GM12878 (cell line): ENCODE measurements around the gene OR6B2. TPM values are rescaled to one million over a fixed set of nuclear protein-coding genes. Genes with fewer than 3 reads are reported as not detected.

Experiments used
- ATAC-seq: fragments of 200-7000 bp; cut with Tn5 transposase; 3 replicates; pipeline ENCODE4 v1.9.1; 2020; ENCODE audit warnings: mild to moderate bottlenecking, moderate library complexity
- BruUV-seq: library from RNA; stranded (reverse); fragments of 400-500 nt; replicated peaks from 2 replicates; lab custom pipeline; 2021; lab: Mats Ljungman, UMichigan
- CTCF ChIA-PET: fragments of 300-600 bp; sonication (Branson Sonifier 250); formaldehyde crosslinking; extraction: SDS; loops from one replicate; lab custom pipeline; 2021; ENCODE audit warnings: inconsistent platforms; lab: Yijun Ruan, JAX
- POLR2A ChIA-PET: fragments of 350-600 bp; formaldehyde crosslinking; extraction: SDS; loops from one replicate; lab custom pipeline; 2021; ENCODE audit warnings: inconsistent platforms; lab: Charles Lee
- RAD21 ChIA-PET: fragments of 300-600 bp; sonication (Branson Sonifier 250); formaldehyde crosslinking; loops from one replicate; lab custom pipeline; 2023; ENCODE audit warnings: antibody characterized with exemption; ENCODE audit not compliant: unreplicated experiment; lab: Charles Lee
- SMC1A ChIA-PET: fragments of 300-600 bp; sonication (Branson Sonifier 250); formaldehyde crosslinking; loops from one replicate; lab custom pipeline; 2023; ENCODE audit not compliant: unreplicated experiment, uncharacterized antibody; lab: Charles Lee
- DNase-seq: peaks from one replicate; pipeline ENCODE4 v3.0.0-alpha.2; 2011; ENCODE audit warnings: low read depth, low spot score
- FAIRE-seq: peaks from 3 replicates; lab custom pipeline; 2011; peaks lifted over from hg19 to GRCh38; lab: Jason Lieb, UNC
- H2AFZ ChIP-seq: 2 replicates; pipeline ENCODE4 v1.6.0; 2011; ENCODE audit warnings: low read depth, low read length, control low read depth; ENCODE audit not compliant: control insufficient read depth
- H3K27ac ChIP-seq: 2 replicates; pipeline ENCODE4 v1.5.1; 2011; ENCODE audit warnings: control low read depth; ENCODE audit not compliant: control insufficient read depth, insufficient read depth
- H3K27me3 ChIP-seq, 2 experiments: replicated peaks in 1 of 2; 2 replicates each; pipeline versions ENCODE4 v1.6.0 to v1.6.1; 2011; ENCODE audit warnings: low read length in 1 of 2; ENCODE audit not compliant: control insufficient read depth in 2 of 2, insufficient read depth in 2 of 2
- H3K36me3 ChIP-seq, 2 experiments: 2 replicates each; pipeline ENCODE4 v1.5.1; 2011; ENCODE audit warnings: low read length in 1 of 2; ENCODE audit not compliant: control insufficient read depth in 2 of 2, insufficient read depth in 2 of 2
- H3K4me1 ChIP-seq: 2 replicates; pipeline ENCODE4 v1.6.1; 2011; ENCODE audit warnings: mild to moderate bottlenecking, low read length, moderate library complexity, mixed read lengths; ENCODE audit not compliant: control insufficient read depth, insufficient read depth
- H3K4me2 ChIP-seq: 2 replicates; pipeline ENCODE4 v1.6.0; 2011; ENCODE audit warnings: control low read depth; ENCODE audit not compliant: control insufficient read depth, insufficient read depth
- H3K4me3 ChIP-seq: fragments of 200-600 bp; sonication (generic); 2 replicates; pipeline ENCODE4 v1.5.1; 2016
- H3K79me2 ChIP-seq: 2 replicates; pipeline ENCODE4 v1.6.0; 2011; ENCODE audit warnings: low read length; ENCODE audit not compliant: control insufficient read depth, insufficient read depth
- H3K9ac ChIP-seq: 2 replicates; pipeline ENCODE4 v1.8.0; 2011; ENCODE audit warnings: low read length, control low read depth, mixed read lengths; ENCODE audit not compliant: control insufficient read depth, insufficient read depth
- H3K9me3 ChIP-seq: replicated peaks from 3 replicates; pipeline ENCODE4 v1.5.1; 2011; ENCODE audit warnings: mild to moderate bottlenecking, low read length; ENCODE audit not compliant: control insufficient read depth, insufficient read depth
- H4K20me1 ChIP-seq: 2 replicates; pipeline ENCODE4 v1.6.0; 2011; ENCODE audit not compliant: control insufficient read depth, insufficient read depth
- ASH2L ChIP-seq: fragments of 300-600, 200-600 bp; sonication (generic); IDR thresholded peaks from 2 replicates; pipeline ENCODE4 v1.6.1; 2017; ENCODE audit warnings: low read depth, mild to moderate bottlenecking, borderline replicate concordance
- POU2F2 ChIP-seq: IDR thresholded peaks from 3 replicates; pipeline ENCODE4 v1.6.1; 2011; ENCODE audit warnings: low read depth, mild to moderate bottlenecking, low read length, borderline replicate concordance
- WGBS: methylation state at CpG from one replicate; pipeline ENCODE4 v1.1.6; 2016; ENCODE audit warnings: low lambda C conversion rate; ENCODE audit not compliant: insufficient replicate concordance, insufficient coverage; ENCODE audit errors: missing lambda C conversion rate; 5-methylcytosine and 5-hydroxymethylcytosine counted together
- in situ Hi-C: fragments of 300-500 bp; cut with MboI; formaldehyde crosslinking; loops from 9 replicates; pipeline ENCODE4 v1.14.3; 2018; ENCODE audit warnings: mixed read lengths
- intact Hi-C: fragments of 100-400 bp; cut with micrococcal nuclease; formaldehyde crosslinking; loops from one replicate; pipeline ENCODE4 v1.14.2; 2022; ENCODE audit not compliant: unreplicated experiment
- polyA plus RNA-seq, 11 experiments: library from polyadenylated mRNA; depleted of rRNA in 4 of 11; unstranded in 6 of 11; stranded (reverse) in 5 of 11; fragments of >200 nt; fragmentation: Nextera tagmentation in 4 of 11; fragmentation: Illumina TruSeq in 1 of 11; extraction: Ambion mirVana in 4 of 11; extraction: Trizol in 1 of 11; gene quantifications; 1 replicate in 1 of 11; 2 replicates in 10 of 11; pipeline versions ENCODE4 v1.2.1 to v1.2.3, GENCODE V29; 2011 to 2016; ENCODE audit warnings: inconsistent platforms in 2 of 11, missing spikeins in 2 of 11, low read depth in 1 of 11
- total RNA-seq, 4 experiments: library from RNA; depleted of rRNA in 3 of 4; stranded (reverse); fragments of >200 nt in 3 of 4; fragmentation: Illumina TruSeq in 1 of 4; extraction: Trizol in 1 of 4; gene quantifications; 2 replicates each; pipeline versions ENCODE4 v1.2.1 to v1.2.3, GENCODE V29; 2013 to 2021
- TF ChIP-seq, protein P1 (sequence below): fragments of 450-650 bp; IDR thresholded peaks from 2 replicates; pipeline ENCODE4 v1.6.1; 2017; ENCODE audit warnings: borderline replicate concordance
- TF ChIP-seq, protein P2 (sequence below), 3 experiments: IDR thresholded peaks in 2 of 3; conservative IDR thresholded peaks in 1 of 3; 2 replicates each; pipeline ENCODE4 v1.5.1; 2011; ENCODE audit warnings: low read depth in 3 of 3, low read length in 3 of 3, mild to moderate bottlenecking in 3 of 3, control low read depth in 2 of 3, moderate library complexity in 2 of 3, inconsistent platforms in 1 of 3, mixed read lengths in 1 of 3; ENCODE audit not compliant: control insufficient read depth in 2 of 3, insufficient read depth in 1 of 3; ENCODE audit errors: extremely low read depth in 1 of 3

OR6B2 gene
- total and polyA plus RNA-seq, 10 of the 15 experiments (the other 5 are each of a cell fraction or from before 2014, with no cell fraction given) = not detected

DNA sequence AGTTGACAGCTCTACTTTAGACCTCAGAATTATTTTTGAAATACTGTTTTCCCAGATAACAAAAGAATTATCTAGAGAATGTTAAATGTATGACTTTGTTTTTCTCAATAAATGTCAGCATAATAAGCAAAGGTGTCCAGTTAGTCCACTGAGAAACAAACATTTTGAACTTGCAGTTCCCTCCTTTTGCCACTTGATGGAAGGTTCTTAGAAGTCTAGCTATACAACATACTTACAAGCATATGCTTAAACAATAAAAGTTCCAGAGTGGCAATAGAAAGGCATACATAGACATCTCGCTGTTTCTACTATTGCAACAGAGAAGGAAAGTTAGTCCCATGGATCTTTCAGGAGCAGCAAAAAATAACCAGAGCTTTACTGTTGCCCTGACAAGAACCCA lies 16.9 kb downstream of the OR6B2 start:
- SMC1A ChIA-PET = interaction anchor here (0.6 kb wide), 1 partner anchor 124 kb away, joined by 3 read pairs; no protein-coding TSS in a partner anchor
- TSS peak; percentile 19 for BruUV-seq
- in situ Hi-C loops (no loop called here), intact Hi-C loops (no loop called here)
- Histone ChIP-seq H3K4me2 (no peak overlapping the region), H3K27me3 (no peaks in the 10 kb centered on the region), H3K36me3 (peaks cover 13 to 34% of the 10 kb centered on the region in 2 experiments), H4K20me1 (no peaks in the 10 kb centered on the region; the same call in 1 of the 2 replicates), H3K4me1 (no peaks in the 10 kb centered on the region), H3K79me2 (no peaks in the 10 kb centered on the region), H3K4me3 (no peak overlapping the region), H3K9ac (no peak overlapping the region), H2AFZ (no peak overlapping the region), H3K27ac (no peak overlapping the region), H3K9me3 (no peaks in the 10 kb centered on the region)
- no peak for TF ChIP-seq POU2F2
- TF ChIP-seq ASH2L = no peak
- TF ChIP-seq, protein P1, sequence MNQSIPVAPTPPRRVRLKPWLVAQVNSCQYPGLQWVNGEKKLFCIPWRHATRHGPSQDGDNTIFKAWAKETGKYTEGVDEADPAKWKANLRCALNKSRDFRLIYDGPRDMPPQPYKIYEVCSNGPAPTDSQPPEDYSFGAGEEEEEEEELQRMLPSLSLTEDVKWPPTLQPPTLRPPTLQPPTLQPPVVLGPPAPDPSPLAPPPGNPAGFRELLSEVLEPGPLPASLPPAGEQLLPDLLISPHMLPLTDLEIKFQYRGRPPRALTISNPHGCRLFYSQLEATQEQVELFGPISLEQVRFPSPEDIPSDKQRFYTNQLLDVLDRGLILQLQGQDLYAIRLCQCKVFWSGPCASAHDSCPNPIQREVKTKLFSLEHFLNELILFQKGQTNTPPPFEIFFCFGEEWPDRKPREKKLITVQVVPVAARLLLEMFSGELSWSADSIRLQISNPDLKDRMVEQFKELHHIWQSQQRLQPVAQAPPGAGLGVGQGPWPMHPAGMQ = no peak
- TF ChIP-seq, protein P2, sequence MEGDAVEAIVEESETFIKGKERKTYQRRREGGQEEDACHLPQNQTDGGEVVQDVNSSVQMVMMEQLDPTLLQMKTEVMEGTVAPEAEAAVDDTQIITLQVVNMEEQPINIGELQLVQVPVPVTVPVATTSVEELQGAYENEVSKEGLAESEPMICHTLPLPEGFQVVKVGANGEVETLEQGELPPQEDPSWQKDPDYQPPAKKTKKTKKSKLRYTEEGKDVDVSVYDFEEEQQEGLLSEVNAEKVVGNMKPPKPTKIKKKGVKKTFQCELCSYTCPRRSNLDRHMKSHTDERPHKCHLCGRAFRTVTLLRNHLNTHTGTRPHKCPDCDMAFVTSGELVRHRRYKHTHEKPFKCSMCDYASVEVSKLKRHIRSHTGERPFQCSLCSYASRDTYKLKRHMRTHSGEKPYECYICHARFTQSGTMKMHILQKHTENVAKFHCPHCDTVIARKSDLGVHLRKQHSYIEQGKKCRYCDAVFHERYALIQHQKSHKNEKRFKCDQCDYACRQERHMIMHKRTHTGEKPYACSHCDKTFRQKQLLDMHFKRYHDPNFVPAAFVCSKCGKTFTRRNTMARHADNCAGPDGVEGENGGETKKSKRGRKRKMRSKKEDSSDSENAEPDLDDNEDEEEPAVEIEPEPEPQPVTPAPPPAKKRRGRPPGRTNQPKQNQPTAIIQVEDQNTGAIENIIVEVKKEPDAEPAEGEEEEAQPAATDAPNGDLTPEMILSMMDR (IDR thresholded peaks at IDR 0.05 in 2 of 3, conservative IDR thresholded peaks at IDR 0.05 in 1 of 3; ENCODE audit: control insufficient read depth in 2 of 3, extremely low read depth in 1 of 3, insufficient read depth in 1 of 3, low read depth in 3 of 3, low read length in 3 of 3) = peak in 1 of 3 experiments; percentile 28; a peak in 1 of 6 replicates
- 94% methylated on average over 1 of the region's 1 CpG for WGBS
- CTCF ChIA-PET = interaction anchor here (1.1 to 2.4 kb wide), 3 partner anchors 9 to 79 kb away, joined by 3 to 8 read pairs (median 3); no protein-coding TSS in a partner anchor
- FAIRE-seq = no peak
- peak; percentile 57; the same call in 2 of the 3 replicates for ATAC-seq
- DNase-seq = no peak
- RAD21 ChIA-PET = no interaction called here
- POLR2A ChIA-PET = no interaction called here
